Fibroblast of villous mesenchyme (primary cell): ENCODE results near the gene PLBD1. TPM values are rescaled to one million over a fixed set of nuclear protein-coding genes. Genes with fewer than 3 reads are reported as not detected.

Experiments
- DNase-seq: peaks from one replicate; pipeline ENCODE4 v3.0.0-alpha.2; 2010; ENCODE audit warnings: low read depth
- H3K4me3 ChIP-seq: 2 replicates; pipeline ENCODE4 v1.5.1; 2011; ENCODE audit warnings: low read depth, mild to moderate bottlenecking, low read length
- CTCF ChIP-seq: IDR thresholded peaks from 2 replicates; pipeline ENCODE4 v1.5.1; 2012; ENCODE audit warnings: low read depth, mild to moderate bottlenecking, low read length; ENCODE audit not compliant: insufficient read depth
- total RNA-seq: library from RNA; depleted of rRNA; stranded (reverse); fragments of >200 nt; gene quantifications from 2 replicates; pipeline ENCODE4 v1.2.3, GENCODE V29; 2012

PLBD1 gene
- total RNA-seq, 1 donor: 18.1 TPM

DNA sequence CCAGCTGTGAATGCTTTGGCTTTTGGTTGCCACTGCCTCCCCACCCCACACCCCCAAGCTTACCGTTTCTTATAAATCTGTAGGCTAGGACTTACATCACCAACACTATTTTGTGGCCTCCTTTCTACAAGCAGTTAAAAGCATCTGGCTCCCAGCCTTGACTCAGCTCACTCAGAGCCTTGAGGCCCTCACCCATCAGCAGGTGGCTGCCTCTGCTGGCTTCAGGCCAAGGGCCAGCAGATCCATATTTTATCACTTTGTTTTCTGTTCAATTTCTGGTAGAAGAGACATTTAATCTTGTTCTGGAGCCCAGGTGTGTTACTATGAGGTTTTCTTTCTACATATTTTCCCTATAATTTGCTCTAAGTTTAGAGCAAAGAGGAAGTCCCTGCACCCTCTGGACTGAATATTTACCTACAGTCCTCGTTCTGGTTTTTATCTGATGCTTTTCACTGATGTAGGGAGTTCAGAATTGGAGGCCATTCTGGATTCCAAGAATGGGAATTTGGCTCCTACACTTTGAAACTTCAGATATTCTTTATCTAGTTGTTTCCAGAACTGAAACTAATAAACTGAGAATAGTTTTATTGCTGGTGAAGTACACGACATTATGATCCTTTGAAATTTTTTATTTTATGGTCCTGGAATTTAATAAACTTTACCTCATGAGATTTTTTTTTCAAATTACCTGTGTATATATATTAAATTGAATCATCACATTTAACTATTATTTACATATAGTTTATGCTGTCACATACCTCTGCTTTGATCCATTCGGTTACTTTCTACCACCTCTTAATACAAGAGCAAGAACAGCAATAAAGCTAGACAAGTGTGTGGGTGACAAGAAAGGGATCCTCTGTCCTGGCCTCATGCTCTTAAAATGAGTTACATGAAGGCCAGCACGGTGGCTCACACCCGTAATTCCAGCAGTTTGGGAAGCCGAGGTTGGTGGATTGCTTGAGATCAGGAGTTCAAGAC is 22.2 kb downstream of the PLBD1 start:
- no peak for DNase-seq
- no peak for TF ChIP-seq CTCF
- no peak overlapping the region for H3K4me3 ChIP-seq

GRCh38 chr12:14540801-14541462 is 26.8 kb downstream of the PLBD1 start:
- no peak for DNase-seq
- no peak overlapping the region for H3K4me3 ChIP-seq
- no peak for TF ChIP-seq CTCF

DNA sequence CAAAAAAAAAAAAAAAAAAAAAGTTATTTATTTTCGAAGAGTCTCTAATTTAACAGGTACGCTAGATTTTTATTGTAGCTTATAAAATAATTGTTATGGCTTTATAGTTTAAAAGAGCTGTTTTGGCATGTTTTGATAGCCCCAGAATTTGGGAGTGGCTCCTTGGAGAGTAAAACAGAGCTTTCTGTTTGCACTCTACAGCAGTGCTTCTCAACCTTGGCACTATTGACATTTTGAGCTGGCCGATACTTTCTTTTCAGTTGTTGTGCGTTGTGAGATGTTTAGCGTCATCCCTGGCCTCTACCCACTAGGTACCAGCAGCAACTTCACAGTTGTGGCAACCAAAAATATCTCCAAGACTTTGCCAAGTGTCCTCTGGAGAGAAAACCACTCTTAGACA is 30.6 kb downstream of the PLBD1 start:
- no peak for DNase-seq
- H3K4me3 ChIP-seq: no peak overlapping the region
- TF ChIP-seq CTCF: no peak

GRCh38 chr12:14532152-14532551 is 35.5 kb downstream of the PLBD1 start:
- H3K4me3 ChIP-seq: no peak overlapping the region
- no peak for DNase-seq
- TF ChIP-seq CTCF: no peak

GRCh38 chr12:14525964-14526363 is 41.7 kb downstream of the PLBD1 start:
- no peak overlapping the region for H3K4me3 ChIP-seq
- no peak for TF ChIP-seq CTCF
- DNase-seq: no peak

DNA sequence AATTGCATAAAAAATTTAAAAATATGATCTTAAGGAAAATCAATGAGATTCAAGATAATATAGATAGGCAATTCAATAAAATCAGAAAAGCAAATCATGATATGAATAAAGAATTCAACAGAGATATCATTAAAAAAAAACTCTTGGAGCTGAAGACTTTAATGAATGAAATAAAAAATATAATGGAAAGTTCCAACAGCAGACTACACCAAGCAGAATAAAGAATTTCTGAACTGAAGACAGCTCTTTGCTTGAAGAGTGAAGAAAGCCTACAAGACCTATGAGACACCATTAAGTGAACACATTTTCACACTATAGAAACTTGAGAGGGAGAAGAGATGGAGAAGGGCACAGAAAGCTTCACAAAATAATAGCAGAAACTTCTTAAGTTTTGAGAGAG is 45.9 kb downstream of the PLBD1 start:
- no peak for TF ChIP-seq CTCF
- H3K4me3 ChIP-seq: no peak overlapping the region
- DNase-seq: no peak
